Posterior cingulate gyrus (tissue), 11 donors: Measurements from ENCODE around the gene DPAGT1.
A peak's percentile ranks its signal among the peaks of the same experiment; 100 is the strongest.
"Not testable (repeated sequence)": the region's sequence is repeated elsewhere in the genome, so short reads cannot be mapped to it uniquely, and the experiment has no call there.

Experiments
- DNase-seq, 10 donors: peaks; one replicate each; pipeline versions ENCODE4 v3.0.0 to v3.0.0-alpha.2; 2020 to 2021; ENCODE audit warnings: mixed read lengths in 3 of 10
- intact Hi-C: fragments of 100-400 bp; cut with DNase I; formaldehyde crosslinking; loops from one replicate; pipeline ENCODE4 v1.15.1; 2023

The DPAGT1 gene

GRCh38 chr11:119101759-119102423 is at the start of gene DPAGT1:
TSS of gene DPAGT1 (minus strand) at chr11:119101853. CDS start at chr11:119101655, 198 bp downstream.
- intact Hi-C loops = no loop called here
- DNase-seq = peak; percentile 83 to 98 (median 88)

- peak in 4 of 10 donors; percentile 14 to 82 (median 72) for DNase-seq
- intact Hi-C loops = loop anchor here (10.0 kb wide), 1 partner anchor 45 kb away; no protein-coding TSS in a partner anchor
These were observed 48.2 kb upstream of the DPAGT1 start for GRCh38 chr11:119149786-119150275.

DNA sequence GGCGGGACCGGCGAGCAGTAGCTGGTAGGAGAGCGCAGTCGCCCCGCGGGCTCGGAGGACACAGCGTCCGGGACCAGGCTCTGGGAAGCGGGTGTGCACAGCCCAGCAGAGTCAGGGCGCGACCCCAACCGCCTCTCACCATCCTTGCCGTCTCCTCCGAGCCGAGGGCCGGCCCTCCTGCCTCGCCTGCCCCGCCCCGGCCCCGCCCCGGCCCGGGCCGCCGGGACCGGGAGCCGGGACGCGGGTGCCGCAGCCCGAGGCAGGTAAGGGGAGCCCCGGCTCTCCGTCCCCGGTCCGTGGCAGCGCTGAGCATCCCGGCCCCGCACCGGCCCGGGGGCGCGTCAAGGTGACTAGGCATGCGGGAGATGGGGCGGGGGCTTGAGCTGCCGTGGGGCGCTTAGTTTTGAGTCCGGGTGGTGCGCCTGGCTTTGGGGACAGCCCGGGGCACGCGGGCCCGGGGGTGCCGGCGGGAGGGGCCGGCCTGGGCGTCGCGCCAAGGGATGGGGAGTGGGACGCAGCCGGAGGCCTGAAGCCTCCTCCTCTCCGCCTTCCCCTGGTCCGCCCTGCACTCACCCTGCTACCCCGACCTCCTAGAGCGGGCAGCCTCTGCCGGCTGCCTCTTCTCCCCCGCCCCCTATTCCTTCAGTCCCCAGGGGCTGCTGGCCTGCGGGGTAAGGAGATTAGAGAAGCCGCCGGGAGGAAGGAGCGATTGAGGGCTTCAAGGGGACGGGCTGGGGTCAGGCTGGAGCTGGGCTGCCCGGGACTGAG is 47.5 kb upstream of the DPAGT1 start, which contains the start of gene ABCG4:
ABCG4 (plus strand) TSS at position 35 of the 768 bp plus-strand sequence. CDS start 914 bp downstream, outside the sequence.
- peak in 8 of 10 donors; percentile 20 to 90 (median 42) for DNase-seq
- intact Hi-C loops = loop anchor here (10.0 kb wide), 1 partner anchor 46 kb away; no protein-coding TSS in a partner anchor

GRCh38 chr11:119148720-119149017 is 47.0 kb upstream of the DPAGT1 start:
- intact Hi-C loops = loop anchor here (10.0 kb wide), 1 partner anchor 46 kb away; no protein-coding TSS in a partner anchor
- no peak for DNase-seq

GRCh38 chr11:119147604-119148333 is 46.1 kb upstream of the DPAGT1 start:
- intact Hi-C loops = loop anchor here (10.0 kb wide), 1 partner anchor 47 kb away; no protein-coding TSS in a partner anchor
- DNase-seq = peak in 3 of 10 donors; percentile 23 to 67 (median 25)

DNA sequence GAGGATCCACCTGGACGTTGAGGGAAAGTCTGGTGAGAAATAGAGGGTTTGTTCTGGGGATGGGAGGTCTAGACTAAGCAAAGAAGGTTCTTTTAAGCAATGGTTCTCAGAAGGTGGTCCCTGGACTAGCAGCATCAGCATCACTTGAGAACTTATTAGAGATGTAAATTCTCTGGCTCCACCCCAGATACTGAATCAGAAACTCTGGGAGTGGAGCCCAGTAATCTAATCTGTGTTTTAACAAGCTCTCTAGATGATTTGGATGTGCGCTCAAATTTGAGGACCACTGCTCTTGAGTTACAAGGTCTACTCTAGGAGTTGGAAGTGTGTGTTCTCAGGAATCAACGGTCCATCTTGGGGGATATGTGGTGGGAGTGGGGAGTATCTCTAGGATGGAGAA is 43.9 kb upstream of the DPAGT1 start:
- intact Hi-C loops = loop anchor here (10.0 kb wide), 1 partner anchor 49 kb away; no protein-coding TSS in a partner anchor
- peak in 1 of 10 donors; percentile 1 for DNase-seq

- intact Hi-C loops = loop anchor here (10.0 kb wide), 1 partner anchor 50 kb away; no protein-coding TSS in a partner anchor
- peak in 5 of 10 donors; percentile 38 to 88 (median 45) for DNase-seq
These were observed 43.3 kb upstream of the DPAGT1 start for GRCh38 chr11:119144825-119145486.

DNA sequence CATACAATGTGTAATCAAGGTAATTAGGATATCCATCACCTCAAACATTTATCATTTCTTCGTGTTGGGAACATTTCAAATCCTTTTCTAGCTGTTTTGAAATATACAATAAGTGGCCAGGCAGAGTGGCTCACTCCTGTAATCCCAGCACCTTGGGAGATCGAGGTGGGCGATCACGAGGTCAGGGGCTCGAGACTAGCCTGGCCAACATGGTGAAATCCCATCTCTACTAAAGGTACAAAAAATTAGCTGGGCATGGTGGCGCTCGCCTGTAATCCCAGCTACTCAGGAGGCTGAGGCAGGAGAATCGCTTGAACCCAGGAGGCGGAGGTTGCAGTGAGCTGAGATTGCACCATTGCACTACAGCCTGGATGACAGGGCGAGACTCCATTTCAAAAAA is 37.6 kb upstream of the DPAGT1 start:
- DNase-seq = peak in 1 of 10 donors; percentile 55
- intact Hi-C loops = not testable (repeated sequence)

GRCh38 chr11:119134389-119134978 is 32.8 kb upstream of the DPAGT1 start:
- peak in 1 of 10 donors; percentile 23 for DNase-seq
- intact Hi-C loops = no loop called here

DNA sequence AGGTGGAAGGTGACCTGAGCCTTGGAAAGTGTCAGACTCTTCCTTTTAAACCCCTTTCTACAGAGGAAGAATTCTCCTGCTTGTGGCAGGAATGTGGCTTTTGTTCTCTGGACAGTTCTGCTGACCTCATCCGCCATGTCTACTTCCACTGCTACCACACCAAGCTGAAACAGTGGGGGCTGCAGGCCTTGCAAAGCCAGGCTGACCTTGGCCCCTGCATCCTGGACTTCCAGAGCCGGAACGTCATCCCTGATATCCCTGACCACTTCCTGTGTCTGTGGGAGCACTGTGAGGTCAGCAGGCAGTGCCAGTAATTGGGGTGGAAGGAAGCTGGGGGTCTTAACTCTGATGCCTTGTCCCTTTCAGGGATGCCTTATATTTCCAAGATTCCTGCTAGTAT is 29.0 kb upstream of the DPAGT1 start:
- DNase-seq = no peak
- intact Hi-C loops = no loop called here

DNA sequence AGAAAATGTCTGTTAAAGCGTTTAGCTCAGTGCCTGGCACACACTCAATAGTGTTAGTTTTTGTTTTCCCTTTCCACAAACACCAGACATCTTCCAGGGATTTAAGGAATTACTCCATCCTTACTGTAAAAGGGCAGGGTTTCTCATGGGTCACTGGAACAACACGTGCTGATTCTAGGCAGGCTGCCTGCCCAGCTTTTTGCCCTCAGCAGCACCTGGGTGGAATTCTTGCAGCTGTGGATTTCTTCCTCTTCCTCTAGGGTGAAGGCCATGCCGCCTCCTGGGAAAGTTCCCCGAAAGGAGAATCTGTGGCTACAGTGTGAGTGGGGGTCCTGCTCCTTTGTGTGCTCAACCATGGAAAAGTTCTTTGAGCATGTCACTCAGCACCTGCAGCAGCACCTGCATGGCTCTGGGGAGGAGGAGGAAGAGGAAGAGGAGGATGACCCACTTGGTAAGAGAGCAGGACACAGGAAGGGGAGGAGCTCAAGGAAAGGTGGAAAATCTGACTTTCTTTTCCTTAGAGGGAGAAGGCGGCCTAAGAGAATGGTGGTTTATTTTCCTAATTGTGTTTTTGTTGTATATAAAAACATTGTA is 25.1 kb upstream of the DPAGT1 start:
- no peak for DNase-seq
- intact Hi-C loops = no loop called here

- intact Hi-C loops = no loop called here
- DNase-seq = peak in 1 of 10 donors; percentile 14
These were observed 24.2 kb upstream of the DPAGT1 start for GRCh38 chr11:119125821-119126220.

GRCh38 chr11:119121811-119122124 is 20.1 kb upstream of the DPAGT1 start:
- no peak for DNase-seq

DNA sequence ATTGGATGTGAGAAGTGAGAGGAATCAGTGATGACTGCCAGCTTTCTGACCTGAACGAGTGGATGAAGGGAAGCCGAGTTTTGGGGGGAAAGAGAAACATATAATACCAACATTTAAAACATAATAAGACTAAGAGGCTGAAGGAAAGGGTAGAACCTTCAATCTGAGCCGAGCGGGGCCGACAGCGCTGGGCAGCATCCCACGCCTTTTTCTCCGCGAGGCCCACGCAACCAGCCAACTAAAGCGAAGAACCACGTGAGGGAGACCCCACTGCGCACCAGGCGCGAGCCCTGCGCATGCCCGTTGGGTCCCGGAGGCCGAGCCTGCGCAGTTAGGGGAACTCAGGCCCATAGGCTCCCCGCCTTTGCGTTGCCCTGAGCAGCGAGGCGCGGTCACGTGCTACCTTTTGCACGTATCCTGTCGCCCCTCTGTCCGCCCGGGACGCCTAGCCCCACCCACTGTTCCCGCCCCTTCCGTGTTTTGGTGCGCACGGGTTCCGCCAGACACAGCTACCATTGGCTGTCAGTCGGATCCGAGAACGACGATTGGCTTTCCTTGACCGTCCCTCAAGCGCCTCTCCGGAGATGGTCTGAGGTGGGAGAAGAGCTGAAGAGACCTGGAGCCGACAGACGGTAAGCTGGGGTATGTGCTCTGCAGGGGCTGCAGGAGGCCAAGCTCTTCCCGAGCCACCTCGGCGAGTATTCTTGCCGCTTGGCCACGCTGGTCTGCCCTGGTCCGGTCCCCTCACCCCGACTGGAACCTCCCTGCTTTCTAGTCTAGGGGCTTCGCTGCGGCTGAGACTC is 19.6 kb upstream of the DPAGT1 start, which contains the start of gene HINFP:
HINFP (plus strand) TSS at position 573 of the 803 bp plus-strand sequence. CDS start 5,365 bp downstream, outside the sequence.
- DNase-seq = peak; percentile 99 to 100 (median 100)
- intact Hi-C loops = loop anchor here (2.0 kb wide), 1 partner anchor 14 kb away; the partner anchor contains the start of gene C2CD2L

More at GRCh38 chr11:119121811-119122124, 20.1 kb upstream of the DPAGT1 start:
- intact Hi-C loops = loop anchor here (2.0 kb wide), 1 partner anchor 15 kb away; the partner anchor contains the start of gene C2CD2L

GRCh38 chr11:119120639-119121007 is 19.0 kb upstream of the DPAGT1 start:
- intact Hi-C loops = loop anchor here (2.0 kb wide), 1 partner anchor 14 kb away; the partner anchor contains the start of gene C2CD2L

GRCh38 chr11:119118946-119119345 is 17.3 kb upstream of the DPAGT1 start:
- no peak for DNase-seq
- intact Hi-C loops = loop anchor here (10.0 kb wide), 1 partner anchor 76 kb away; no protein-coding TSS in a partner anchor

More at GRCh38 chr11:119120639-119121007, 19.0 kb upstream of the DPAGT1 start:
- peak in 1 of 10 donors; percentile 42 for DNase-seq

DNA sequence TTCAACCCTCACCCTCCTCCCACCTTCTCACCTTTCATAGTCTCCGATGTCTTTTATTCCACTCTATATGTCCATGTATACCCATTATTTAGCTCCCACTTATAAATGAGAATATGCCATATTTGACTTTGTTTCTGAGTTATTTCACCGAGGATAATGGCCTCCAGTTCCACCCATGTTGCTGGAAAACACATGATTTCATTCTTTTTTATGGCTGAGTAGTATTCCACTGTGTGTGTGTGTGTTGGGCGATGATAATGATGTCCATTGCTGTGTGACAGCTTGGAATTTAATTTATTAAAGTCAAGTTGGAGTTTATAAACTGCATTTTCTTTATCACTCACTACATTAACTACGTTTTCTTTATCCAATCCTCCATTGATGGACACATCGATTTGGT is 16.6 kb upstream of the DPAGT1 start:
- DNase-seq = no peak
- intact Hi-C loops = loop anchor here (10.0 kb wide), 1 partner anchor 77 kb away; no protein-coding TSS in a partner anchor
